ENCODE data around the gene KIF26B. TPM values are rescaled to one million over a fixed set of nuclear protein-coding genes. Genes with fewer than 3 reads are reported as not detected.
"Not testable (repeated sequence)": the region's sequence is repeated elsewhere in the genome, so short reads cannot be mapped to it uniquely, and the experiment has no call there.

The KIF26B gene
- total and polyA plus RNA-seq, 10 of the 15 experiments (the other 5 are each of a cell fraction or from before 2014, with no cell fraction given) = 0.35 to 11.6 (median 2.2) TPM

DNA sequence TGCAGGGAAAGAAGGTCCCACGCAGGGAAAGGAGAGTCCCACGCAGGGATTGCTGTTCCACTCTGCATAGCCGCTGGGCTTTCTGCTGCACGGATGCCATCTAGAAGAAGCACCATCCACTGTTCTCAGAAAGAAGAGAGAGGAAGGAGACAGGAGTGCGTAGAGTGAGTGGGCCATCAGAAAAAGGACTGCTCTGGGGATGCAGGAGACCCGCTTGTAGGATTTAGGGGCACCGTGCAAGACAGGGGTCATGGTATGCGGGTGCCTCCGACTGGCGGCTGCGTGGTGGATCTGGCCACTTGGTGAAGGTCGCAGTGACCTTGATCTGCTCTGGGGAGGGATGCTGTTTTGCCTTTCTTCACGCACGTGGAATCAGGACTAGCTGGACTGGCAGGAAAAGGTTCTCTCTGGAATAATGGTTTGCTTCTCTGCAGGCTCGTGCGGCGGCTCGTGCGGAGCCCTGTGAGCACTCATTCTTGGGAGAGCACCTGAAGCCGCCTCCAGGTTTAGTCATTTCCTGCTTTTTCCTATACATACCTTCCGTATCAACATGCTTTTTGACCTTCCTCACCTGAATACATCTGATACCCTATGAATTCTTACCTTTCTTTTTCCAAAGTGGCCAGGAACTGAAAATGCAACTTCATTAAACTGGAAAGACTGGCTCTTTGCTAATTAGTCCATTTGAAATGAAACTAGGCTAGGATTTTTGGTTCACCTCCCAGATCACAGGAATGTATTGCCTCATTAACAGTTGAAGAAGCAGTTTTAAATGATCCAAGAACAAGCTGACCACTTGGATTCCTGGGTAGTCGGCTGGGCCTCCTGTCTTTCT, 181.6 kb downstream of the KIF26B start:
- Histone ChIP-seq H3K27ac (ENCODE audit: control insufficient read depth, insufficient read depth) (no peak overlapping the region), H4K20me1 (ENCODE audit: control insufficient read depth, insufficient read depth) (no peaks in the 10 kb centered on the region), H2AFZ (ENCODE audit: control insufficient read depth, low read depth, low read length) (no peak overlapping the region), H3K9ac (ENCODE audit: control insufficient read depth, insufficient read depth, low read length) (no peak overlapping the region), H3K9me3 (replicated peaks; ENCODE audit: control insufficient read depth, insufficient read depth, low read length) (no peaks in the 10 kb centered on the region), H3K4me2 (ENCODE audit: control insufficient read depth, insufficient read depth) (no peak overlapping the region), H3K4me1 (ENCODE audit: control insufficient read depth, insufficient read depth, low read length) (no peaks in the 10 kb centered on the region), H3K36me3 (ENCODE audit: control insufficient read depth in 2 of 2, insufficient read depth in 2 of 2, low read length in 1 of 2) (no peaks in the 10 kb centered on the region), H3K27me3 (replicated peaks in 1 of 2; ENCODE audit: control insufficient read depth in 2 of 2, insufficient read depth in 2 of 2, low read length in 1 of 2) (no peaks in the 10 kb centered on the region), H3K79me2 (ENCODE audit: control insufficient read depth, insufficient read depth, low read length) (no peaks in the 10 kb centered on the region), H3K4me3 (no peak overlapping the region)
- no TSS peak for BruUV-seq (replicated peaks)
- ChIA-PET CTCF (no interaction called here), SMC1A (ENCODE audit: uncharacterized antibody, unreplicated experiment) (no interaction called here), POLR2A (no interaction called here), RAD21 (ENCODE audit: unreplicated experiment) (interaction anchor here (0.5 kb wide), 1 partner anchor 536 kb away, joined by 3 read pairs; no protein-coding TSS in a partner anchor)
- no peak for DNase-seq (ENCODE audit: low read depth, low spot score)
- in situ Hi-C loops (cut with MboI) = no loop called here
- TF ChIP-seq BRCA1 (IDR thresholded peaks at IDR 0.05; ENCODE audit: low read depth, low read length) (no peak), SP1 (IDR thresholded peaks at IDR 0.05; ENCODE audit: low read depth, low read length) (no peak), BCL11A (IDR thresholded peaks at IDR 0.05; ENCODE audit: low read depth, low read length) (no peak), ETV6 (conservative IDR thresholded peaks at IDR 0.05 in 1 of 2, IDR thresholded peaks at IDR 0.05 in 1 of 2; ENCODE audit: borderline replicate concordance in 1 of 2, low read depth in 1 of 2) (no peak), SUZ12 (IDR thresholded peaks at IDR 0.05; ENCODE audit: unreplicated experiment) (no peak), SMAD1 (IDR thresholded peaks at IDR 0.05; ENCODE audit: low read depth, partially characterized antibody) (no peak), CHD4 (IDR thresholded peaks at IDR 0.05) (no peak)
- WGBS (ENCODE audit: insufficient coverage, insufficient replicate concordance, low lambda C conversion rate, missing lambda C conversion rate) = 73% methylated on average over 22 of the region's 22 CpGs
- no peak for FAIRE-seq
- ATAC-seq = no peak
- intact Hi-C loops (cut with micrococcal nuclease; ENCODE audit: unreplicated experiment) = no loop called here

GRCh38 chr1:245336984-245337355, 182.2 kb downstream of the KIF26B start:
- H3K27ac ChIP-seq (ENCODE audit: control insufficient read depth, insufficient read depth); FAIRE-seq; ATAC-seq; DNase-seq (ENCODE audit: low read depth, low spot score); H3K27me3 ChIP-seq (replicated peaks in 1 of 2; ENCODE audit: control insufficient read depth in 2 of 2, insufficient read depth in 2 of 2, low read length in 1 of 2); BruUV-seq (replicated peaks); H3K36me3 ChIP-seq (ENCODE audit: control insufficient read depth in 2 of 2, insufficient read depth in 2 of 2, low read length in 1 of 2); H3K9me3 ChIP-seq (replicated peaks; ENCODE audit: control insufficient read depth, insufficient read depth, low read length); H3K4me3 ChIP-seq; SMC1A ChIA-PET (ENCODE audit: uncharacterized antibody, unreplicated experiment); H4K20me1 ChIP-seq (ENCODE audit: control insufficient read depth, insufficient read depth); H2AFZ ChIP-seq (ENCODE audit: control insufficient read depth, low read depth, low read length); intact Hi-C loops (cut with micrococcal nuclease; ENCODE audit: unreplicated experiment); in situ Hi-C loops (cut with MboI); H3K79me2 ChIP-seq (ENCODE audit: control insufficient read depth, insufficient read depth, low read length); H3K4me2 ChIP-seq (ENCODE audit: control insufficient read depth, insufficient read depth); POLR2A ChIA-PET; H3K9ac ChIP-seq (ENCODE audit: control insufficient read depth, insufficient read depth, low read length); H3K4me1 ChIP-seq (ENCODE audit: control insufficient read depth, insufficient read depth, low read length): not testable (repeated sequence)
- WGBS (ENCODE audit: insufficient coverage, insufficient replicate concordance, low lambda C conversion rate, missing lambda C conversion rate) = 67% methylated on average over 2 of the region's 2 CpGs
- ChIA-PET CTCF (interaction anchor here (1.4 kb wide), 1 partner anchor 295 kb away, joined by 3 read pairs; no protein-coding TSS in a partner anchor), RAD21 (ENCODE audit: unreplicated experiment) (interaction anchor here (0.5 kb wide), 1 partner anchor 537 kb away, joined by 3 read pairs; no protein-coding TSS in a partner anchor)
